ENCODE results near the gene NFATC2. TPM values are rescaled to one million over a fixed set of nuclear protein-coding genes. Genes with fewer than 3 reads are reported as not detected.

NFATC2 gene
- total RNA-seq, 1 donor = 0.36 TPM

GRCh38 chr20:51362254-51362653 lies 180.3 kb downstream of the NFATC2 start:
- Histone ChIP-seq H3K27ac (ENCODE audit: low read depth, low read length) (peak overlapping the region; percentile 29), H3K4me3 (ENCODE audit: insufficient read depth, low read length) (no peak overlapping the region), H3K36me3 (ENCODE audit: insufficient read depth, low read length) (no peaks in the 10 kb centered on the region)

GRCh38 chr20:51361258-51361657 lies 181.3 kb downstream of the NFATC2 start:
- no peaks in the 10 kb centered on the region for H4K20me1 ChIP-seq (ENCODE audit: insufficient read depth, low read length)
- H3K27ac ChIP-seq (ENCODE audit: low read depth, low read length) = peak overlapping the region; percentile 98
- H3K4me3 ChIP-seq (ENCODE audit: insufficient read depth, low read length) = no peak overlapping the region
- no peaks in the 10 kb centered on the region for H3K27me3 ChIP-seq (ENCODE audit: insufficient read depth, low read length)
- H3K9me3 ChIP-seq (ENCODE audit: low read depth, low read length) = peaks cover 4% of the 10 kb centered on the region
- no peaks in the 10 kb centered on the region for H3K79me2 ChIP-seq (ENCODE audit: insufficient read depth, low read length)
- no peak for DNase-seq (ENCODE audit: insufficient read length, low spot score, missing footprints)
- H3K4me1 ChIP-seq (ENCODE audit: insufficient read depth, low read length) = peaks cover 25% of the 10 kb centered on the region
- no peaks in the 10 kb centered on the region for H3K36me3 ChIP-seq (ENCODE audit: insufficient read depth, low read length)
- no peak overlapping the region for H2AFZ ChIP-seq (ENCODE audit: low read length)
- TF ChIP-seq CTCF (IDR thresholded peaks at IDR 0.05; ENCODE audit: extremely low read depth, low read depth, low read length) = no peak
- H3K4me2 ChIP-seq (ENCODE audit: insufficient read depth, low read length) = no peak overlapping the region

More at GRCh38 chr20:51362254-51362653, 180.3 kb downstream of the NFATC2 start:
- Histone ChIP-seq H3K79me2 (ENCODE audit: insufficient read depth, low read length) (no peaks in the 10 kb centered on the region), H2AFZ (ENCODE audit: low read length) (no peak overlapping the region), H3K4me2 (ENCODE audit: insufficient read depth, low read length) (no peak overlapping the region), H4K20me1 (ENCODE audit: insufficient read depth, low read length) (no peaks in the 10 kb centered on the region), H3K9me3 (ENCODE audit: low read depth, low read length) (peaks cover 4% of the 10 kb centered on the region), H3K27me3 (ENCODE audit: insufficient read depth, low read length) (no peaks in the 10 kb centered on the region), H3K4me1 (ENCODE audit: insufficient read depth, low read length) (peaks cover 34% of the 10 kb centered on the region)
- no peak for TF ChIP-seq CTCF (IDR thresholded peaks at IDR 0.05; ENCODE audit: extremely low read depth, low read depth, low read length)
- DNase-seq (ENCODE audit: insufficient read length, low spot score, missing footprints) = no peak

GRCh38 chr20:51360451-51361201 lies 181.9 kb downstream of the NFATC2 start:
- Histone ChIP-seq H2AFZ (ENCODE audit: low read length) (no peak overlapping the region), H3K27ac (ENCODE audit: low read depth, low read length) (peak overlapping the region; percentile 98), H3K4me3 (ENCODE audit: insufficient read depth, low read length) (no peak overlapping the region), H3K27me3 (ENCODE audit: insufficient read depth, low read length) (no peaks in the 10 kb centered on the region), H3K36me3 (ENCODE audit: insufficient read depth, low read length) (no peaks in the 10 kb centered on the region), H3K4me2 (ENCODE audit: insufficient read depth, low read length) (peak overlapping the region; percentile 54), H3K4me1 (ENCODE audit: insufficient read depth, low read length) (peaks cover 22% of the 10 kb centered on the region), H4K20me1 (ENCODE audit: insufficient read depth, low read length) (no peaks in the 10 kb centered on the region), H3K9me3 (ENCODE audit: low read depth, low read length) (peaks cover 4% of the 10 kb centered on the region), H3K79me2 (ENCODE audit: insufficient read depth, low read length) (no peaks in the 10 kb centered on the region)
- peak; percentile 77 for DNase-seq (ENCODE audit: insufficient read length, low spot score, missing footprints)
- no peak for TF ChIP-seq CTCF (IDR thresholded peaks at IDR 0.05; ENCODE audit: extremely low read depth, low read depth, low read length)

GRCh38 chr20:51359947-51360346 lies 182.6 kb downstream of the NFATC2 start:
- peak overlapping the region; percentile 54 for H3K4me2 ChIP-seq (ENCODE audit: insufficient read depth, low read length)
- H2AFZ ChIP-seq (ENCODE audit: low read length) = no peak overlapping the region
- no peaks in the 10 kb centered on the region for H3K79me2 ChIP-seq (ENCODE audit: insufficient read depth, low read length)
- no peak for DNase-seq (ENCODE audit: insufficient read length, low spot score, missing footprints)
- H3K36me3 ChIP-seq (ENCODE audit: insufficient read depth, low read length) = no peaks in the 10 kb centered on the region
- H3K9me3 ChIP-seq (ENCODE audit: low read depth, low read length) = peaks cover 4% of the 10 kb centered on the region
- H3K27me3 ChIP-seq (ENCODE audit: insufficient read depth, low read length) = no peaks in the 10 kb centered on the region
- peaks cover 20% of the 10 kb centered on the region for H3K4me1 ChIP-seq (ENCODE audit: insufficient read depth, low read length)
- peak overlapping the region; percentile 98 for H3K27ac ChIP-seq (ENCODE audit: low read depth, low read length)
- H4K20me1 ChIP-seq (ENCODE audit: insufficient read depth, low read length) = no peaks in the 10 kb centered on the region
- no peak for TF ChIP-seq CTCF (IDR thresholded peaks at IDR 0.05; ENCODE audit: extremely low read depth, low read depth, low read length)
- H3K4me3 ChIP-seq (ENCODE audit: insufficient read depth, low read length) = no peak overlapping the region
